Keratinocyte (primary cell): ENCODE data around the gene ISG15. TPM values are rescaled to one million over a fixed set of nuclear protein-coding genes. Genes with fewer than 3 reads are reported as not detected.

Source experiments
- DNase-seq: peaks from one replicate; pipeline ENCODE4 v3.0.0-alpha.2; 2011; ENCODE audit warnings: low read depth, missing footprints, low spot score
- FAIRE-seq: peaks from 2 replicates; lab custom pipeline; 2011; peaks lifted over from hg19 to GRCh38; lab: Jason Lieb, UNC
- H2AFZ ChIP-seq: 2 replicates; pipeline ENCODE4 v1.6.0; 2012; ENCODE audit warnings: low read length, control low read depth, inconsistent platforms; ENCODE audit not compliant: control insufficient read depth
- H3K27ac ChIP-seq: 2 replicates; pipeline ENCODE4 v1.5.1; 2011; ENCODE audit warnings: low read length; ENCODE audit not compliant: control insufficient read depth, insufficient read depth
- H3K27me3 ChIP-seq: 3 replicates; pipeline ENCODE4 v1.6.0; 2011; ENCODE audit warnings: low read length; ENCODE audit not compliant: control insufficient read depth, insufficient read depth; ENCODE audit errors: extremely low read depth
- H3K36me3 ChIP-seq, 2 experiments: 2 replicates in 1 of 2; 3 replicates in 1 of 2; pipeline ENCODE4 v1.5.1; 2011; ENCODE audit warnings: low read length in 2 of 2, mild to moderate bottlenecking in 1 of 2; ENCODE audit not compliant: control insufficient read depth in 2 of 2, insufficient read depth in 2 of 2; ENCODE audit errors: extremely low read depth in 1 of 2
- H3K4me1 ChIP-seq: 3 replicates; pipeline ENCODE4 v1.5.1; 2011; ENCODE audit warnings: low read length; ENCODE audit not compliant: control insufficient read depth, insufficient read depth; ENCODE audit errors: extremely low read depth
- H3K4me2 ChIP-seq: 3 replicates; pipeline ENCODE4 v1.6.0; 2011; ENCODE audit warnings: low read depth, low read length; ENCODE audit not compliant: control insufficient read depth, insufficient read depth; ENCODE audit errors: extremely low read depth
- H3K4me3 ChIP-seq, 3 experiments: fragments of 200-600 bp in 1 of 3; sonication (generic) in 1 of 3; 2 replicates in 2 of 3; 3 replicates in 1 of 3; pipeline ENCODE4 v1.5.1; 2011 to 2016; ENCODE audit warnings: low read length in 3 of 3, mild to moderate bottlenecking in 3 of 3, control low read depth in 2 of 3, inconsistent platforms in 1 of 3, low read depth in 1 of 3, mixed read lengths in 1 of 3, mixed run types in 1 of 3, moderate library complexity in 1 of 3; ENCODE audit not compliant: control insufficient read depth in 2 of 3, insufficient read depth in 2 of 3; ENCODE audit errors: extremely low read depth in 1 of 3
- H3K79me2 ChIP-seq: 2 replicates; pipeline ENCODE4 v1.6.0; 2012; ENCODE audit warnings: low read length; ENCODE audit not compliant: control insufficient read depth, insufficient read depth
- H3K9ac ChIP-seq: 3 replicates; pipeline ENCODE4 v1.6.0; 2011; ENCODE audit warnings: low read length; ENCODE audit not compliant: control insufficient read depth, insufficient read depth; ENCODE audit errors: extremely low read depth
- H3K9me1 ChIP-seq: 3 replicates; pipeline ENCODE4 v1.6.0; 2011; ENCODE audit warnings: low read length; ENCODE audit not compliant: control insufficient read depth, insufficient read depth; ENCODE audit errors: extremely low read depth
- H3K9me3 ChIP-seq: 2 replicates; pipeline ENCODE4 v1.5.1; 2012; ENCODE audit warnings: low read depth, low read length; ENCODE audit not compliant: control insufficient read depth
- H4K20me1 ChIP-seq: 3 replicates; pipeline ENCODE4 v1.6.0; 2011; ENCODE audit warnings: low read length; ENCODE audit not compliant: control insufficient read depth, insufficient read depth; ENCODE audit errors: extremely low read depth
- CTCF ChIP-seq, 3 experiments: IDR thresholded peaks in 1 of 3; conservative IDR thresholded peaks in 1 of 3; optimal IDR thresholded peaks in 1 of 3; 2 replicates in 2 of 3; 3 replicates in 1 of 3; pipeline versions ENCODE3 to v1.5.1; 2011; ENCODE audit warnings: low read length in 3 of 3, mild to moderate bottlenecking in 3 of 3, moderate library complexity in 2 of 3, control low read depth in 1 of 3, inconsistent platforms in 1 of 3; ENCODE audit not compliant: insufficient read depth in 2 of 3; ENCODE audit errors: extremely low read depth in 1 of 3
- EZH2 ChIP-seq: IDR thresholded peaks from one replicate; pipeline ENCODE4 v1.6.1; 2012; ENCODE audit warnings: inconsistent platforms, mild to moderate bottlenecking, low read length, moderate library complexity
- dilution Hi-C: fragments of 300-500 bp; cut with MboI; formaldehyde crosslinking; loops from one replicate; pipeline ENCODE4 v1.7.0; 2020; ENCODE audit warnings: low sequenced_read_pairs; ENCODE audit not compliant: extremely low pct_ligation_motif_present
- polyA plus RNA-seq, 5 experiments: library from polyadenylated mRNA; depleted of rRNA in 3 of 5; stranded (reverse) in 3 of 5; stranded (forward) in 1 of 5; unstranded in 1 of 5; fragments of >200 nt; gene quantifications; 1 replicate in 1 of 5; 2 replicates in 3 of 5; 3 replicates in 1 of 5; pipeline versions ENCODE4 v1.2.1 to v1.2.3, GENCODE V29; 2011 to 2012; ENCODE audit warnings: missing spikeins in 2 of 5, low read depth in 1 of 5, low replicate concordance in 1 of 5

ISG15 gene
- polyA plus RNA-seq, 1 donor (not counting 4 experiments of a cell fraction or from before 2014, with no cell fraction given) = 246 TPM

DNA sequence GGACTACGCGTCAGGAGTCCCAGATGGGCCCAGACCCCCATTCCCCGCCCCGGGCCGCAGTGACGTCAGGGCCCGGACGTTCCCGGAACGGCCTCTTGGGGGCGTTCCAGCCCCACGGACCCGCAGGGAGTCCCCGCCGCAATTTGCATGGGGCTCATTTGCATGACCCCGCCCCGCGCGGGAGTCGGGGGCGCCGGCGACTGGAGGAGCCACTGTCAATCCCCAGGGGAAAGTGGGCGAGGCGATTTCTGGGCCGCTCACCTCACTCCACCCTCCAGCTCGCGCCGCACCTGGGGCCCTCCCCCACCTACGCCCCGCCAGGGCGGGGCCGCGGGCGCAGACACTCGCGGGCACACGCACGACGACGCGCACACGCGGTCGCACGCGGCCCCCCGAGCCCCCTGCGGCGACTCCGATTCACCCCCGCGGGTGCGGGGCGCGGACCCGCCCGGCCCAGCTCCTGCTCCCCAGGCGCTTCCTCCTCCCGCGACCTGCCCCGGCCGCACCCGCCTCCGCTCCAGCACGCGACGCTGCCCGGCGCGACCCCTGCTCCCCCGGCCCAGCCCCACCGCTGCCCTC is 19.8 kb downstream of the ISG15 start:
- dilution Hi-C loops = no loop called here
- Histone ChIP-seq H3K4me1 (peaks cover 6% of the 10 kb centered on the region), H3K9me1 (peaks cover 7% of the 10 kb centered on the region), H3K9me3 (no peaks in the 10 kb centered on the region), H2AFZ (no peak overlapping the region), H3K9ac (no peak overlapping the region), H4K20me1 (peaks cover 48% of the 10 kb centered on the region), H3K4me3 (no peak overlapping the region), H3K79me2 (peaks cover 49% of the 10 kb centered on the region), H3K27ac (no peak overlapping the region), H3K27me3 (no peaks in the 10 kb centered on the region), H3K36me3 (peaks cover 25 to 33% of the 10 kb centered on the region in 2 experiments), H3K4me2 (peak overlapping the region; percentile 16)
- no peak for FAIRE-seq
- no peak for DNase-seq
- TF ChIP-seq CTCF (optimal IDR thresholded peaks at IDR 0.05 in 1 of 3, IDR thresholded peaks at IDR 0.05 in 1 of 3, conservative IDR thresholded peaks at IDR 0.05 in 1 of 3; ENCODE audit: extremely low read depth in 1 of 3, insufficient read depth in 2 of 3, low read length in 3 of 3) (peak in 2 of 3 experiments; percentile 52 to 72), EZH2 (no peak)

- no peaks in the 10 kb centered on the region for H3K27me3 ChIP-seq
- FAIRE-seq (no peak), DNase-seq (no peak)
- H2AFZ ChIP-seq = no peak overlapping the region
- H3K4me3 ChIP-seq = no peak overlapping the region
- peaks cover 56% of the 10 kb centered on the region for H4K20me1 ChIP-seq
- peaks cover 55% of the 10 kb centered on the region for H3K79me2 ChIP-seq
- H3K36me3 ChIP-seq = peaks cover 28 to 40% of the 10 kb centered on the region in 2 experiments
- dilution Hi-C loops = no loop called here
- peaks cover 10% of the 10 kb centered on the region for H3K9me1 ChIP-seq
- no peak for TF ChIP-seq EZH2
- no peak for TF ChIP-seq CTCF (optimal IDR thresholded peaks at IDR 0.05 in 1 of 3, IDR thresholded peaks at IDR 0.05 in 1 of 3, conservative IDR thresholded peaks at IDR 0.05 in 1 of 3; ENCODE audit: extremely low read depth in 1 of 3, insufficient read depth in 2 of 3, low read length in 3 of 3)
- H3K9ac ChIP-seq = no peak overlapping the region
- H3K4me2 ChIP-seq = no peak overlapping the region
- peaks cover 6% of the 10 kb centered on the region for H3K4me1 ChIP-seq
- H3K9me3 ChIP-seq = no peaks in the 10 kb centered on the region
- H3K27ac ChIP-seq = no peak overlapping the region
Measured at GRCh38 chr1:1033731-1034438, 20.6 kb downstream of the ISG15 start.
